A549 (cell line): ENCODE results near the gene COPS8. TPM values are rescaled to one million over a fixed set of nuclear protein-coding genes. Genes with fewer than 3 reads are reported as not detected.

Experiments used
- ATAC-seq, 2 experiments: fragments of 200-7000 bp in 1 of 2; fragments of >200 bp in 1 of 2; cut with Nextera tagmentation in 1 of 2; cut with Tn5 transposase in 1 of 2; 3 replicates each; pipeline versions ENCODE4 v1.8.0 to v1.9.1; 2018 to 2020; ENCODE audit warnings: mild to moderate bottlenecking in 1 of 2, moderate library complexity in 1 of 2
- CTCF ChIA-PET: fragments of 300-600 bp; sonication (Branson Sonifier 250); formaldehyde crosslinking; extraction: SDS; loops from one replicate; lab custom pipeline; 2021; ENCODE audit warnings: antibody characterized with exemption, inconsistent platforms; lab: Yijun Ruan, JAX
- POLR2A ChIA-PET: fragments of 350-600 bp; formaldehyde crosslinking; extraction: SDS; loops from one replicate; lab custom pipeline; 2021; ENCODE audit warnings: antibody characterized with exemption, inconsistent platforms; lab: Yijun Ruan, JAX
- DNase-seq, 2 experiments: peaks; one replicate each; pipeline versions ENCODE4 v3.0.0 to v3.0.0-alpha.2; 2011 to 2016; ENCODE audit warnings: low read depth in 1 of 2, low spot score in 1 of 2
- FAIRE-seq: peaks from 2 replicates; lab custom pipeline; 2011; peaks lifted over from hg19 to GRCh38; lab: Jason Lieb, UNC
- H3K27ac ChIP-seq, 2 experiments: fragments of >200 bp; sonication (Bioruptor Twin); formaldehyde crosslinking; 3 replicates each; pipeline ENCODE4 v1.5.1; 2016 to 2017
- H3K4me1 ChIP-seq: fragments of >200 bp; sonication (Bioruptor Twin); formaldehyde crosslinking; 3 replicates; pipeline ENCODE4 v1.6.1; 2016
- H3K4me2 ChIP-seq: fragments of >200 bp; sonication (Bioruptor Twin); formaldehyde crosslinking; 3 replicates; pipeline ENCODE4 v1.6.1; 2016
- H3K4me3 ChIP-seq: fragments of >200 bp; sonication (Bioruptor Twin); formaldehyde crosslinking; 3 replicates; pipeline ENCODE4 v1.5.1; 2016
- H3K9me3 ChIP-seq: fragments of >200 bp; sonication (Bioruptor Twin); formaldehyde crosslinking; 3 replicates; pipeline ENCODE4 v1.6.1; 2016
- BHLHE40 ChIP-seq: IDR thresholded peaks from 2 replicates; pipeline ENCODE4 v1.6.1; 2012; ENCODE audit warnings: low read depth, low read length, inconsistent platforms
- CEBPB ChIP-seq, 2 experiments: fragments of >200 bp in 1 of 2; sonication (Bioruptor Twin) in 1 of 2; formaldehyde crosslinking in 1 of 2; IDR thresholded peaks; 2 replicates each; pipeline ENCODE4 v1.6.1; 2012 to 2016
- CHD4 ChIP-seq: fragments of 200-600 bp; sonication (generic); IDR thresholded peaks from 2 replicates; pipeline ENCODE4 v1.6.1; 2016; ENCODE audit warnings: antibody characterized with exemption, mild to moderate bottlenecking, borderline replicate concordance
- EHMT2 ChIP-seq: fragments of 200-600 bp; sonication (generic); IDR thresholded peaks from 2 replicates; pipeline ENCODE4 v1.6.1; 2016; ENCODE audit warnings: antibody characterized with exemption, low read depth, mild to moderate bottlenecking, moderate library complexity
- FOSB ChIP-seq: fragments of 250-450 bp; sonication (Bioruptor Pico); IDR thresholded peaks from 2 replicates; pipeline ENCODE4 v1.5.0; 2020; ENCODE audit warnings: mild to moderate bottlenecking, moderate library complexity
- FOSL2 ChIP-seq, 2 experiments: fragments of 450-650 bp in 1 of 2; fragments of >200 bp in 1 of 2; sonication (Bioruptor Twin) in 1 of 2; formaldehyde crosslinking; IDR thresholded peaks; 2 replicates each; pipeline versions ENCODE4 v1.5.0 to v1.6.1; 2016 to 2020; ENCODE audit warnings: mild to moderate bottlenecking in 1 of 2, moderate library complexity in 1 of 2
- HDAC2 ChIP-seq: fragments of 200-600 bp; sonication (generic); IDR thresholded peaks from 2 replicates; pipeline ENCODE4 v1.6.1; 2016
- HEYL ChIP-seq: fragments of 250-450 bp; sonication (Bioruptor Pico); IDR thresholded peaks from 2 replicates; pipeline ENCODE4 v1.8.0; 2021; ENCODE audit warnings: mild to moderate bottlenecking, moderate library complexity
- HMGXB4 ChIP-seq: fragments of 250-450 bp; sonication (Bioruptor Pico); IDR thresholded peaks from 2 replicates; pipeline ENCODE4 v1.5.0; 2021; ENCODE audit warnings: mild to moderate bottlenecking, moderate library complexity, borderline replicate concordance
- JUNB ChIP-seq: fragments of >200 bp; sonication (Bioruptor Twin); formaldehyde crosslinking; IDR thresholded peaks from 2 replicates; pipeline ENCODE4 v1.6.1; 2016
- MAFK ChIP-seq: fragments of 450-650 bp; IDR thresholded peaks from 2 replicates; pipeline ENCODE4 v1.6.1; 2014; ENCODE audit not compliant: partially characterized antibody
- NPAS2 ChIP-seq: fragments of 250-450 bp; sonication (Bioruptor Pico); IDR thresholded peaks from 2 replicates; pipeline ENCODE4 v1.8.0; 2022; ENCODE audit warnings: mild to moderate bottlenecking, moderate library complexity, borderline replicate concordance
- NR3C1 ChIP-seq: fragments of >200 bp; sonication (Bioruptor Twin); formaldehyde crosslinking; IDR thresholded peaks from 3 replicates; pipeline ENCODE4 v1.6.1; 2017
- PHF8 ChIP-seq: fragments of 200-600 bp; sonication (generic); IDR thresholded peaks from 2 replicates; pipeline ENCODE4 v1.6.1; 2016; ENCODE audit warnings: low read depth, mild to moderate bottlenecking, antibody characterized with exemption, moderate library complexity, borderline replicate concordance
- RAD21 ChIP-seq, 2 experiments: fragments of >200 bp in 1 of 2; sonication (Bioruptor Twin) in 1 of 2; formaldehyde crosslinking in 1 of 2; IDR thresholded peaks in 1 of 2; conservative IDR thresholded peaks in 1 of 2; 2 replicates in 1 of 2; 3 replicates in 1 of 2; pipeline ENCODE4 v1.6.1; 2012 to 2018; ENCODE audit warnings: inconsistent platforms in 1 of 2
- RNF2 ChIP-seq: fragments of 200-600 bp; sonication (generic); IDR thresholded peaks from 2 replicates; pipeline ENCODE4 v1.6.1; 2016; ENCODE audit warnings: low read depth, mild to moderate bottlenecking, antibody characterized with exemption, moderate library complexity, borderline replicate concordance
- ZSCAN20 ChIP-seq: fragments of 250-450 bp; sonication (Bioruptor Pico); IDR thresholded peaks from 2 replicates; pipeline ENCODE4 v1.8.0; 2022; ENCODE audit warnings: mild to moderate bottlenecking, moderate library complexity
- WGBS: methylation state at CpG from one replicate; pipeline ENCODE4 v1.1.6; 2017; ENCODE audit errors: missing lambda C conversion rate; 5-methylcytosine and 5-hydroxymethylcytosine counted together
- polyA plus RNA-seq, 4 experiments: library from polyadenylated mRNA; depleted of rRNA in 3 of 4; stranded (reverse); fragments of >200 nt; fragmentation: RNase III in 1 of 4; extraction: RNeasy Plus Mini Kit Qiagen cat#74134 plus additional on column Dnase treatment in 1 of 4; gene quantifications; 2 replicates in 3 of 4; 3 replicates in 1 of 4; pipeline ENCODE4 v1.2.3, GENCODE V29; 2011 to 2017
- TF ChIP-seq, protein P1 (sequence below): IDR thresholded peaks from 2 replicates; pipeline ENCODE4 v1.6.1; 2012
- TF ChIP-seq, protein P2 (sequence below): fragments of 200-600 bp; sonication (generic); IDR thresholded peaks from 2 replicates; pipeline ENCODE4 v1.6.1; 2016; ENCODE audit warnings: antibody characterized with exemption, mild to moderate bottlenecking, moderate library complexity

COPS8 gene
- polyA plus RNA-seq, 2 of the 4 experiments (the other 2 are of a cell fraction) = 85.7 to 161 TPM

GRCh38 chr2:237097911-237098702 is 12.4 kb downstream of the COPS8 start:
- H3K4me1 ChIP-seq = peaks cover 19% of the 10 kb centered on the region
- TF ChIP-seq JUNB (peak; percentile 64), FOSL2 (IDR thresholded peaks at IDR 0.05) (peak; percentile 52), FOSL2 (CRISPR knock-in tag; IDR thresholded peaks at IDR 0.05) (peak; percentile 63), NR3C1 (peak; percentile 40; the same call in 1 of the 3 replicates), NPAS2 (CRISPR knock-in tag) (no peak)
- TF ChIP-seq, all 56 proteins: peak for 3
- peak; percentile 31 to 42 for DNase-seq
- CTCF ChIA-PET = no interaction called here
- POLR2A ChIA-PET = no interaction called here
- FAIRE-seq = no peak
- Histone ChIP-seq H3K4me3 (no peak overlapping the region), H3K9me3 (0 out of 3 replicates have a peak, but pooled peaks cover 2% of the 10 kb centered on the region), H3K4me2 (peak overlapping the region; percentile 52; the same call in 2 of the 3 replicates), H3K27ac (peak overlapping the region; percentile 4 to 66; a peak in 2 of 6 replicates)
- ATAC-seq = peak; percentile 80 to 86; a peak in 5 of 6 replicates
- 60% methylated on average over 4 of the region's 4 CpGs for WGBS

GRCh38 chr2:237099804-237100203 is 14.1 kb downstream of the COPS8 start:
- DNase-seq (no peak), ATAC-seq (no peak), FAIRE-seq (no peak)
- Histone ChIP-seq H3K27ac (no peak overlapping the region; a peak in 1 of 6 replicates), H3K4me3 (no peak overlapping the region), H3K9me3 (0 out of 3 replicates have a peak, but pooled peaks cover 2% of the 10 kb centered on the region), H3K4me2 (no peak overlapping the region), H3K4me1 (peaks cover 19% of the 10 kb centered on the region)
- 69% methylated on average over 3 of the region's 3 CpGs for WGBS
- ChIA-PET CTCF (interaction anchor here (0.9 to 1.7 kb wide), 2 partner anchors 23 to 472 kb away, joined by 3 to 5 read pairs; no protein-coding TSS in a partner anchor), POLR2A (no interaction called here)
- TF ChIP-seq FOSL2 (IDR thresholded peaks at IDR 0.05) (no peak), FOSL2 (CRISPR knock-in tag; IDR thresholded peaks at IDR 0.05) (no peak), HEYL (CRISPR knock-in tag) (no peak), HDAC2 (no peak), FOSB (CRISPR knock-in tag) (no peak)

DNA sequence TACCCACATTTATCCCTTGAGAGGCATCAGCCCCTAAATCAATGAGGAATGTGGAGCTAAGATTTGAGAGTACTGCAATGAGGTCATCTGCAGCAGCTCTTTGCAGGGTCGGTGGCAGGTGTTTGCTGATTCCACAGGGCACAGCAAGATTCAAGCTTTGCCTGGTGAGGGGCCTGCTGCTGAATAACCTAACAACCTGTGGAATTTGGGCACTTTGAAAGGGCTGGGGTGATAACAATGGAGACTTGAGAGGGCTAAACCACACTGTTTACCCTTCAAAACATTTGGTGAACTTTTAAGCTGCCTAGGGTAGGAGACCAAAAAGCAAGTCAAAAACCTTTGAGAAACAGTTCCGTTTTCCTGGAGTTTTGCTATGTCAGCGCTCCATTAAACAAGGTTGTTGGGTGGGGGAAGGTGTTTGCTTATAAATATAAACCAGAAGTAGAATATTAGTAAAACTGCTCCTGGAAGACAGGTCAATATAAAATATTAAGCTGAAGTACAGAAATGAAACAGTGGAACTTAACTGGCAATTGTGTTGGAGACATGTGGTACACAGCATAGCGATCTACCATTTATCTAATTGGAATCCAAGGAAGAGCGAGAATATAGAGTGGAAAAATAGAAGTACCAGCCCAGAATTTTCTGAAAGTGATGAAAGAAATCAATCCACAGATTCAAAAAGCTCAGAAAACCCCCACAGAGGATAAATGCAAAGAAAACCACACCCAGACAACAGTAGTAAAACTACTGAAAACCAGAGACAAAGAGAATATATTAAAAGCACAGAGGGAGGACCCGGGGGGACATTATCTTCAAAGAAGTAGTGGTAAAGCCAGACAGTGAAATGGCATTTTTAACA is 15.7 kb downstream of the COPS8 start:
- DNase-seq (no peak), FAIRE-seq (no peak), ATAC-seq (no peak)
- 0 out of 3 replicates have a peak, but pooled peaks cover 2% of the 10 kb centered on the region for H3K9me3 ChIP-seq
- no peak overlapping the region for H3K4me2 ChIP-seq
- peaks cover 19% of the 10 kb centered on the region for H3K4me1 ChIP-seq
- TF ChIP-seq MAFK (peak; percentile 51), EHMT2 (no peak)
- H3K27ac ChIP-seq = no peak overlapping the region
- no peak overlapping the region for H3K4me3 ChIP-seq
- CTCF ChIA-PET = interaction anchor here (1.2 to 1.7 kb wide), 6 partner anchors 15 to 471 kb away, joined by 3 to 6 read pairs (median 4); no protein-coding TSS in a partner anchor
- POLR2A ChIA-PET = no interaction called here
- WGBS = 86% methylated on average over 6 of the region's 6 CpGs

DNA sequence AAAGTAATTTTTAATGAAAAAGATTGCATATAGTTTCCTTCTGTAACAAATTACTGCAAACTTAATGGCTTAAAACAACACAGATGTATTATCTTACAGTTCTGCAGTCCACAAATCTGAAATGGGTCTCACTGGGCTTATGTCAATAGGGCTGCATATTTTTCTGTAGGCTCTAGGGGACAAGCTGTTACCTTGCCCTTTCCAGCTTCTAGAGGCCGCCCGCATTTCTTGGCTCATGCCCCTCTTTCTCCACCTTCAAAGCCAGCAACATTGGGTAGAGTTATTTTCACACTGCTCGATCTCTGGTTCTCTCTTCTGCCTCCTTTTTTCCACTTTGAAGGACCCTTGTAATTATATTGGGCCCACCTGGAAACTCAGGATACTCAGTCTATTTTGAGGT is 16.7 kb downstream of the COPS8 start:
- FAIRE-seq (no peak), DNase-seq (no peak), ATAC-seq (no peak)
- H3K9me3 ChIP-seq = 0 out of 3 replicates have a peak, but pooled peaks cover 2% of the 10 kb centered on the region
- ChIA-PET POLR2A (interaction anchor here (1.2 kb wide), 1 partner anchor 17 kb away, joined by 5 read pairs; the partner anchor contains the start of gene COPS8), CTCF (interaction anchor here (1.4 to 1.7 kb wide), 2 partner anchors 319 to 470 kb away, joined by 4 to 6 read pairs; no protein-coding TSS in a partner anchor)
- H3K4me1 ChIP-seq = peaks cover 12% of the 10 kb centered on the region
- WGBS = 96% methylated on average over 3 of the region's 3 CpGs
- H3K4me2 ChIP-seq = no peak overlapping the region
- H3K4me3 ChIP-seq = no peak overlapping the region
- no peak overlapping the region for H3K27ac ChIP-seq
- TF ChIP-seq RNF2 (no peak), RAD21 (conservative IDR thresholded peaks at IDR 0.05 in 1 of 2, IDR thresholded peaks at IDR 0.05 in 1 of 2) (no peak), PHF8 (no peak), ZSCAN20 (CRISPR knock-in tag) (no peak), HMGXB4 (CRISPR knock-in tag) (no peak), CEBPB (IDR thresholded peaks at IDR 0.05) (no peak), BHLHE40 (no peak), CHD4 (no peak)
- TF ChIP-seq, protein P1, sequence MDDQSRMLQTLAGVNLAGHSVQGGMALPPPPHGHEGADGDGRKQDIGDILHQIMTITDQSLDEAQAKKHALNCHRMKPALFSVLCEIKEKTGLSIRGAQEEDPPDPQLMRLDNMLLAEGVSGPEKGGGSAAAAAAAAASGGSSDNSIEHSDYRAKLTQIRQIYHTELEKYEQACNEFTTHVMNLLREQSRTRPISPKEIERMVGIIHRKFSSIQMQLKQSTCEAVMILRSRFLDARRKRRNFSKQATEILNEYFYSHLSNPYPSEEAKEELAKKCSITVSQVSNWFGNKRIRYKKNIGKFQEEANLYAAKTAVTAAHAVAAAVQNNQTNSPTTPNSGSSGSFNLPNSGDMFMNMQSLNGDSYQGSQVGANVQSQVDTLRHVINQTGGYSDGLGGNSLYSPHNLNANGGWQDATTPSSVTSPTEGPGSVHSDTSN = no peak
- TF ChIP-seq, protein P2, sequence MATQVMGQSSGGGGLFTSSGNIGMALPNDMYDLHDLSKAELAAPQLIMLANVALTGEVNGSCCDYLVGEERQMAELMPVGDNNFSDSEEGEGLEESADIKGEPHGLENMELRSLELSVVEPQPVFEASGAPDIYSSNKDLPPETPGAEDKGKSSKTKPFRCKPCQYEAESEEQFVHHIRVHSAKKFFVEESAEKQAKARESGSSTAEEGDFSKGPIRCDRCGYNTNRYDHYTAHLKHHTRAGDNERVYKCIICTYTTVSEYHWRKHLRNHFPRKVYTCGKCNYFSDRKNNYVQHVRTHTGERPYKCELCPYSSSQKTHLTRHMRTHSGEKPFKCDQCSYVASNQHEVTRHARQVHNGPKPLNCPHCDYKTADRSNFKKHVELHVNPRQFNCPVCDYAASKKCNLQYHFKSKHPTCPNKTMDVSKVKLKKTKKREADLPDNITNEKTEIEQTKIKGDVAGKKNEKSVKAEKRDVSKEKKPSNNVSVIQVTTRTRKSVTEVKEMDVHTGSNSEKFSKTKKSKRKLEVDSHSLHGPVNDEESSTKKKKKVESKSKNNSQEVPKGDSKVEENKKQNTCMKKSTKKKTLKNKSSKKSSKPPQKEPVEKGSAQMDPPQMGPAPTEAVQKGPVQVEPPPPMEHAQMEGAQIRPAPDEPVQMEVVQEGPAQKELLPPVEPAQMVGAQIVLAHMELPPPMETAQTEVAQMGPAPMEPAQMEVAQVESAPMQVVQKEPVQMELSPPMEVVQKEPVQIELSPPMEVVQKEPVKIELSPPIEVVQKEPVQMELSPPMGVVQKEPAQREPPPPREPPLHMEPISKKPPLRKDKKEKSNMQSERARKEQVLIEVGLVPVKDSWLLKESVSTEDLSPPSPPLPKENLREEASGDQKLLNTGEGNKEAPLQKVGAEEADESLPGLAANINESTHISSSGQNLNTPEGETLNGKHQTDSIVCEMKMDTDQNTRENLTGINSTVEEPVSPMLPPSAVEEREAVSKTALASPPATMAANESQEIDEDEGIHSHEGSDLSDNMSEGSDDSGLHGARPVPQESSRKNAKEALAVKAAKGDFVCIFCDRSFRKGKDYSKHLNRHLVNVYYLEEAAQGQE = no peak
